Left lung (tissue), 10 donors: ENCODE data around the gene LSM4. TPM values are rescaled to one million over a fixed set of nuclear protein-coding genes. Genes with fewer than 3 reads are reported as not detected.

Experiments
- ATAC-seq: fragments of 200-7000 bp; cut with Tn5 transposase; one replicate; pipeline ENCODE4 v1.9.1; 2020; ENCODE audit warnings: moderate library complexity
- DNase-seq, 4 donors: peaks; one replicate each; pipeline ENCODE4 v3.0.0-alpha.2; 2013 to 2020
- H3K27ac ChIP-seq, 2 donors: fragments of 200-600 bp; sonication (generic) in 1 of 2; one replicate each; pipeline versions ENCODE4 v1.5.0 to v1.8.0; 2020 to 2021
- H3K27me3 ChIP-seq, 2 donors: fragments of 200-600 bp; sonication (generic) in 1 of 2; one replicate each; pipeline versions ENCODE4 v1.5.0 to v1.8.0; 2020 to 2021
- H3K36me3 ChIP-seq, 2 donors: fragments of 200-600 bp; sonication (generic) in 1 of 2; one replicate each; pipeline versions ENCODE4 v1.5.0 to v1.8.0; 2020 to 2021
- H3K4me1 ChIP-seq, 2 donors: fragments of 200-600 bp; one replicate each; pipeline ENCODE4 v1.8.0; 2021
- H3K4me3 ChIP-seq, 2 donors: fragments of 200-600 bp; sonication (generic) in 1 of 2; one replicate each; pipeline versions ENCODE4 v1.5.0 to v1.8.0; 2020 to 2021; ENCODE audit warnings: mild to moderate bottlenecking in 1 of 2
- H3K9me3 ChIP-seq, 2 donors: fragments of 200-600 bp; sonication (generic) in 1 of 2; one replicate each; pipeline versions ENCODE4 v1.5.0 to v1.8.0; 2020 to 2021
- CTCF ChIP-seq, 2 donors: fragments of 200-600 bp; sonication (generic) in 1 of 2; IDR thresholded peaks; one replicate each; pipeline versions ENCODE4 v1.5.0 to v1.8.0; 2021; ENCODE audit warnings: antibody characterized with exemption in 2 of 2
- intact Hi-C, 2 donors: fragments of 100-400 bp; cut with DNase I; formaldehyde crosslinking; loops; one replicate each; pipeline versions ENCODE4 v1.11.2 to v1.14.2; 2022
- polyA plus RNA-seq, 6 donors: library from polyadenylated mRNA; unstranded; fragments of 120-200 nt; gene quantifications; one replicate each; pipeline ENCODE4 v1.2.1, GENCODE V29; 2013; ENCODE audit not compliant: insufficient read length in 6 of 6
- total RNA-seq, 2 donors: library from RNA; stranded (reverse); fragmentation: NEBNext Ultra II Directional; extraction: Animal tissue kit (Norgen Biotek cat#: 25700); gene quantifications; one replicate each; pipeline ENCODE4 v1.2.1, GENCODE V29; 2021
- donor health status: DM: no; HTN: yes; CAD: no.
- donor health status: DM: no; HTN: no; CAD: no.

Gene LSM4
- total and polyA plus RNA-seq, 8 donors, result 72.7 to 121 (median 84.8) TPM

- peak overlapping the region; percentile 98 to 100 for H3K27ac ChIP-seq
- DNase-seq (peak; percentile 88 to 95 (median 94)), ATAC-seq (peak; percentile 79)
- no peak for TF ChIP-seq CTCF (IDR thresholded peaks at IDR 0.05)
- peaks cover 10 to 33% of the 10 kb centered on the region in 2 donors for H3K4me1 ChIP-seq
- peak overlapping the region; percentile 53 to 74 for H3K4me3 ChIP-seq
- no peaks in the 10 kb centered on the region for H3K36me3 ChIP-seq
- no peaks in the 10 kb centered on the region for H3K27me3 ChIP-seq
- intact Hi-C loops, result no loop called here
- H3K9me3 ChIP-seq, result no peaks in the 10 kb centered on the region
Measured at GRCh38 chr19:18291590-18292461, 31.1 kb downstream of the LSM4 start.

- intact Hi-C loops, result no loop called here
Measured at GRCh38 chr19:18291019-18291524, 31.8 kb downstream of the LSM4 start.

GRCh38 chr19:18290302-18291018 lies 32.4 kb downstream of the LSM4 start:
- H3K36me3 ChIP-seq, result no peaks in the 10 kb centered on the region
- no peak overlapping the region for H3K4me3 ChIP-seq
- no peaks in the 10 kb centered on the region for H3K9me3 ChIP-seq
- TF ChIP-seq CTCF (IDR thresholded peaks at IDR 0.05), result no peak
- no peaks in the 10 kb centered on the region for H3K27me3 ChIP-seq
- ATAC-seq (no peak), DNase-seq (peak in 3 of 4 donors; percentile 47 to 82 (median 65))
- peaks cover 10 to 33% of the 10 kb centered on the region in 2 donors for H3K4me1 ChIP-seq
- intact Hi-C loops, result no loop called here
- H3K27ac ChIP-seq, result peak overlapping the region; percentile 98 to 100

More at GRCh38 chr19:18291019-18291524, 31.8 kb downstream of the LSM4 start:
- Histone ChIP-seq H3K4me1 (peaks cover 10 to 33% of the 10 kb centered on the region in 2 donors), H3K36me3 (no peaks in the 10 kb centered on the region), H3K4me3 (peak overlapping the region; percentile 53 to 74), H3K9me3 (no peaks in the 10 kb centered on the region), H3K27me3 (no peaks in the 10 kb centered on the region), H3K27ac (peak overlapping the region; percentile 98 to 100)
- DNase-seq, result peak in 1 of 4 donors; percentile 44
- no peak for TF ChIP-seq CTCF (IDR thresholded peaks at IDR 0.05)
- ATAC-seq, result no peak

- Histone ChIP-seq H3K4me1 (peaks cover 10 to 33% of the 10 kb centered on the region in 2 donors), H3K9me3 (no peaks in the 10 kb centered on the region), H3K27me3 (no peaks in the 10 kb centered on the region), H3K27ac (peak overlapping the region; percentile 98 to 100), H3K4me3 (no peak overlapping the region), H3K36me3 (no peaks in the 10 kb centered on the region)
- ATAC-seq (no peak), DNase-seq (peak in 1 of 4 donors; percentile 44)
- no peak for TF ChIP-seq CTCF (IDR thresholded peaks at IDR 0.05)
- intact Hi-C loops, result no loop called here
Measured at GRCh38 chr19:18289471-18290301, 33.2 kb downstream of the LSM4 start.
